K562 (cell line): ENCODE results near the gene ARMC9. TPM values are rescaled to one million over a fixed set of nuclear protein-coding genes. Genes with fewer than 3 reads are reported as not detected.
A peak's percentile ranks its signal among the peaks of the same experiment; 100 is the strongest.
"Not testable (repeated sequence)": the region's sequence is repeated elsewhere in the genome, so short reads cannot be mapped to it uniquely, and the experiment has no call there.

Experiments
- ATAC-seq: fragments of 200-7000 bp; cut with Tn5 transposase; 3 replicates; pipeline ENCODE4 v1.9.1; 2020; ENCODE audit warnings: moderate library complexity
- BruUV-seq: library from RNA; stranded (reverse); fragments of 400-500 nt; replicated peaks from 2 replicates; lab custom pipeline; 2021; lab: Mats Ljungman, UMichigan
- CTCF ChIA-PET: fragments of 300-600 bp; formaldehyde crosslinking; extraction: SDS; loops from one replicate; lab custom pipeline; 2021; ENCODE audit warnings: low intra/inter-chr PET ratio; lab: Yijun Ruan, JAX
- POLR2A ChIA-PET: fragments of 300-600, 350-650 bp; sonication (Branson Sonifier 250); formaldehyde crosslinking; extraction: SDS; loops from one replicate; lab custom pipeline; 2021; ENCODE audit warnings: antibody characterized with exemption, inconsistent platforms; lab: Yijun Ruan, JAX
- DNase-seq, 4 experiments: peaks; one replicate each; pipeline versions ENCODE4 v3.0.0 to v3.0.0-alpha.2; 2011 to 2018; ENCODE audit warnings: low spot score in 3 of 4, mixed read lengths in 3 of 4; ENCODE audit errors: extremely low read depth in 1 of 4
- FAIRE-seq: peaks from 2 replicates; lab custom pipeline; 2011; peaks lifted over from hg19 to GRCh38; lab: Jason Lieb, UNC
- H2AFZ ChIP-seq: 2 replicates; pipeline ENCODE4 v1.6.0; 2011; ENCODE audit warnings: low read depth, low read length, control low read depth, inconsistent platforms
- H3K27ac ChIP-seq: fragments of 200-600 bp; 3 replicates; pipeline ENCODE4 v1.8.0; 2011; ENCODE audit warnings: low read depth, mild to moderate bottlenecking, control low read depth, inconsistent platforms, low read length, moderate library complexity, mixed read lengths; ENCODE audit errors: extremely low read depth
- H3K27me3 ChIP-seq, 2 experiments: fragments of 300-600 bp in 1 of 2; 2 replicates in 1 of 2; 3 replicates in 1 of 2; pipeline versions ENCODE4 v1.6.0 to v1.8.0; 2011; ENCODE audit warnings: inconsistent platforms in 2 of 2, low read length in 2 of 2, mild to moderate bottlenecking in 1 of 2, mixed read lengths in 1 of 2, moderate library complexity in 1 of 2; ENCODE audit not compliant: control insufficient read depth in 2 of 2, insufficient read depth in 2 of 2
- H3K36me3 ChIP-seq: fragments of 300-600 bp; 3 replicates; pipeline ENCODE4 v1.8.0; 2011; ENCODE audit warnings: mild to moderate bottlenecking, low read length, inconsistent platforms; ENCODE audit not compliant: control insufficient read depth, insufficient read depth
- H3K4me1 ChIP-seq, 2 experiments: fragments of 200-600 bp in 1 of 2; replicated peaks in 1 of 2; 2 replicates in 1 of 2; 3 replicates in 1 of 2; pipeline versions ENCODE4 v1.5.1 to v1.8.0; 2011; ENCODE audit warnings: inconsistent platforms in 2 of 2, low read length in 2 of 2, mild to moderate bottlenecking in 1 of 2, mixed read lengths in 1 of 2, moderate library complexity in 1 of 2; ENCODE audit not compliant: control insufficient read depth in 2 of 2, insufficient read depth in 2 of 2
- H3K4me2 ChIP-seq: 2 replicates; pipeline ENCODE4 v1.6.1; 2011; ENCODE audit warnings: low read length, control low read depth, inconsistent platforms, mixed read lengths; ENCODE audit not compliant: insufficient read depth
- H3K4me3 ChIP-seq: fragments of 200-600 bp; sonication (generic), shearing (Covaris generic); 2 replicates; pipeline ENCODE4 v1.5.1; 2016; ENCODE audit warnings: control low read depth, inconsistent platforms
- H3K79me2 ChIP-seq: fragments of 200-600 bp; 3 replicates; pipeline ENCODE4 v1.8.0; 2011; ENCODE audit warnings: low read length, inconsistent platforms; ENCODE audit not compliant: control insufficient read depth, insufficient read depth
- H3K9ac ChIP-seq, 2 experiments: 2 replicates each; pipeline versions ENCODE4 v1.6.0 to v1.6.1; 2011; ENCODE audit warnings: low read depth in 2 of 2, low read length in 2 of 2, control low read depth in 1 of 2, inconsistent platforms in 1 of 2, mild to moderate bottlenecking in 1 of 2, mixed read lengths in 1 of 2; ENCODE audit not compliant: insufficient read depth in 1 of 2
- H3K9me1 ChIP-seq: one replicate; pipeline ENCODE4 v1.6.0; 2011; ENCODE audit warnings: inconsistent platforms, mild to moderate bottlenecking, low read length, moderate library complexity; ENCODE audit not compliant: control insufficient read depth, insufficient read depth
- H3K9me3 ChIP-seq: replicated peaks from 2 replicates; pipeline ENCODE4 v1.5.1; 2011; ENCODE audit warnings: low read depth, low read length, inconsistent platforms; ENCODE audit not compliant: control insufficient read depth, insufficient read depth
- H4K20me1 ChIP-seq: replicated peaks from 2 replicates; pipeline ENCODE4 v1.6.1; 2011; ENCODE audit warnings: low read length, inconsistent platforms, mixed read lengths; ENCODE audit not compliant: control insufficient read depth, insufficient read depth
- RAD21 ChIP-seq, 2 experiments: fragments of 250-450 bp in 1 of 2; fragments of 450-650 bp in 1 of 2; sonication (Bioruptor Pico) in 1 of 2; formaldehyde crosslinking in 1 of 2; IDR thresholded peaks in 1 of 2; conservative IDR thresholded peaks in 1 of 2; 2 replicates each; pipeline versions ENCODE4 v1.4.0 to v1.8.0; 2020 to 2022; ENCODE audit warnings: mild to moderate bottlenecking in 2 of 2, moderate library complexity in 1 of 2
- WGBS: fragments of 100-300 bp; shearing (Covaris generic); methylation state at CpG from one replicate; pipeline ENCODE4 v1.1.6; 2016; ENCODE audit warnings: low coverage, mixed read lengths; ENCODE audit not compliant: insufficient coverage; ENCODE audit errors: missing lambda C conversion rate; 5-methylcytosine and 5-hydroxymethylcytosine counted together
- in situ Hi-C: fragments of 300-500 bp; cut with MboI; formaldehyde crosslinking; loops from 4 replicates; pipeline ENCODE4 v1.15.0; 2018; ENCODE audit warnings: inconsistent platforms, mixed read lengths
- intact Hi-C: fragments of 100-400 bp; cut with micrococcal nuclease; formaldehyde crosslinking; loops from 2 replicates; pipeline ENCODE4 v1.14.2; 2022
- polyA plus RNA-seq, 8 experiments: library from polyadenylated mRNA; depleted of rRNA in 4 of 8; stranded (reverse) in 5 of 8; unstranded in 3 of 8; fragments of >200 nt; fragmentation: Nextera tagmentation in 2 of 8; fragmentation: Illumina TruSeq in 1 of 8; extraction: Ambion mirVana in 2 of 8; extraction: Trizol in 1 of 8; gene quantifications; 2 replicates each; pipeline versions ENCODE4 v1.2.1 to v1.2.3, GENCODE V29; 2011 to 2014; ENCODE audit warnings: inconsistent platforms in 1 of 8, missing spikeins in 1 of 8
- total RNA-seq, 7 experiments: library from RNA; depleted of rRNA in 6 of 7; stranded (reverse); fragments of >200 nt in 6 of 7; fragmentation: Illumina TruSeq in 2 of 7; extraction: Trizol in 2 of 7; gene quantifications; 2 replicates each; pipeline versions ENCODE4 v1.2.1 to v1.2.3, GENCODE V29; 2011 to 2021; ENCODE audit warnings: low replicate concordance in 1 of 7
- TF ChIP-seq, protein P1 (sequence below), 2 experiments: fragments of 450-650 bp; formaldehyde crosslinking in 1 of 2; IDR thresholded peaks; 2 replicates each; pipeline versions ENCODE4 v1.4.0 to v1.6.1; 2014 to 2020; ENCODE audit warnings: mild to moderate bottlenecking in 2 of 2, borderline replicate concordance in 1 of 2, low read depth in 1 of 2
- TF ChIP-seq, protein P2 (sequence below), 3 experiments: IDR thresholded peaks in 2 of 3; conservative IDR thresholded peaks in 1 of 3; 2 replicates each; pipeline ENCODE4 v1.5.1; 2011 to 2012; ENCODE audit warnings: low read length in 3 of 3, mild to moderate bottlenecking in 3 of 3, control low read depth in 2 of 3, improper control_type of control experiment in 1 of 3, inconsistent platforms in 1 of 3, low read depth in 1 of 3, mixed read lengths in 1 of 3, moderate library complexity in 1 of 3; ENCODE audit not compliant: insufficient read depth in 2 of 3

ARMC9 gene
- total and polyA plus RNA-seq, 9 of the 15 experiments (the other 6 are each of a cell fraction or from before 2014, with no cell fraction given) = 0.36 to 2.3 (median 1.1) TPM

DNA sequence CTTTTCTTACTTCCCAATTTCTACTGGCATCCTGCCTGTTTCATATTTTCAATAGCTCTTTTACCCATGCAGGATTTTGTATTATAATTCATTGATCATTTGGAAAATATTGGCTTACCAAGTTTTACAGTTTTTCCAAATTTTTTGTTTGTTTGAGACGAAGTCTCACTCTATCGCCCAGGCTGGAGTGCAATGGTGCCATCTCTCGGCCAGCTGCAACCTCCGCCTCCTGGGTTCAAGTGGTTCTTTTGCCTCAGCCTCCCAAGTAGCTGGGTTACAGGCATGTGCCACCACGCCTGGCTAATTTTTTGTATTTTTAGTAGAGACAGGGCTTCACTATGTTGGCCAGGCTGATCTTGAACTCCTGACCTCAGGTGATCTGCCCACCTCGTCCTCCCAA is 105.8 kb downstream of the ARMC9 start:
- CTCF ChIA-PET = interaction anchor here (1.1 kb wide), 1 partner anchor 200 kb away, joined by 3 read pairs; no protein-coding TSS in a partner anchor
- H3K9me1 ChIP-seq, H4K20me1 ChIP-seq, H2AFZ ChIP-seq, H3K4me3 ChIP-seq, DNase-seq, H3K9me3 ChIP-seq, ATAC-seq, BruUV-seq, POLR2A ChIA-PET, H3K9ac ChIP-seq, H3K4me2 ChIP-seq, in situ Hi-C loops, H3K27ac ChIP-seq, H3K4me1 ChIP-seq, FAIRE-seq, H3K79me2 ChIP-seq, H3K36me3 ChIP-seq: not testable (repeated sequence)
- 1% methylated on average over 6 of the region's 6 CpGs for WGBS
- intact Hi-C loops = loop anchor here (2.0 kb wide), 2 partner anchors 77 to 199 kb away; no protein-coding TSS in a partner anchor
- peak; percentile 32 to 60 for TF ChIP-seq RAD21 (CRISPR knock-in tag; conservative IDR thresholded peaks at IDR 0.05 in 1 of 2, IDR thresholded peaks at IDR 0.05 in 1 of 2)
- TF ChIP-seq, protein P1, sequence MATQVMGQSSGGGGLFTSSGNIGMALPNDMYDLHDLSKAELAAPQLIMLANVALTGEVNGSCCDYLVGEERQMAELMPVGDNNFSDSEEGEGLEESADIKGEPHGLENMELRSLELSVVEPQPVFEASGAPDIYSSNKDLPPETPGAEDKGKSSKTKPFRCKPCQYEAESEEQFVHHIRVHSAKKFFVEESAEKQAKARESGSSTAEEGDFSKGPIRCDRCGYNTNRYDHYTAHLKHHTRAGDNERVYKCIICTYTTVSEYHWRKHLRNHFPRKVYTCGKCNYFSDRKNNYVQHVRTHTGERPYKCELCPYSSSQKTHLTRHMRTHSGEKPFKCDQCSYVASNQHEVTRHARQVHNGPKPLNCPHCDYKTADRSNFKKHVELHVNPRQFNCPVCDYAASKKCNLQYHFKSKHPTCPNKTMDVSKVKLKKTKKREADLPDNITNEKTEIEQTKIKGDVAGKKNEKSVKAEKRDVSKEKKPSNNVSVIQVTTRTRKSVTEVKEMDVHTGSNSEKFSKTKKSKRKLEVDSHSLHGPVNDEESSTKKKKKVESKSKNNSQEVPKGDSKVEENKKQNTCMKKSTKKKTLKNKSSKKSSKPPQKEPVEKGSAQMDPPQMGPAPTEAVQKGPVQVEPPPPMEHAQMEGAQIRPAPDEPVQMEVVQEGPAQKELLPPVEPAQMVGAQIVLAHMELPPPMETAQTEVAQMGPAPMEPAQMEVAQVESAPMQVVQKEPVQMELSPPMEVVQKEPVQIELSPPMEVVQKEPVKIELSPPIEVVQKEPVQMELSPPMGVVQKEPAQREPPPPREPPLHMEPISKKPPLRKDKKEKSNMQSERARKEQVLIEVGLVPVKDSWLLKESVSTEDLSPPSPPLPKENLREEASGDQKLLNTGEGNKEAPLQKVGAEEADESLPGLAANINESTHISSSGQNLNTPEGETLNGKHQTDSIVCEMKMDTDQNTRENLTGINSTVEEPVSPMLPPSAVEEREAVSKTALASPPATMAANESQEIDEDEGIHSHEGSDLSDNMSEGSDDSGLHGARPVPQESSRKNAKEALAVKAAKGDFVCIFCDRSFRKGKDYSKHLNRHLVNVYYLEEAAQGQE (IDR thresholded peaks at IDR 0.05; ENCODE audit: borderline replicate concordance) = peak; percentile 18; the same call in 1 of the 2 replicates
- TF ChIP-seq, protein P1 (CRISPR knock-in tag; IDR thresholded peaks at IDR 0.05; ENCODE audit: low read depth) = not testable (repeated sequence)
- TF ChIP-seq, protein P2, sequence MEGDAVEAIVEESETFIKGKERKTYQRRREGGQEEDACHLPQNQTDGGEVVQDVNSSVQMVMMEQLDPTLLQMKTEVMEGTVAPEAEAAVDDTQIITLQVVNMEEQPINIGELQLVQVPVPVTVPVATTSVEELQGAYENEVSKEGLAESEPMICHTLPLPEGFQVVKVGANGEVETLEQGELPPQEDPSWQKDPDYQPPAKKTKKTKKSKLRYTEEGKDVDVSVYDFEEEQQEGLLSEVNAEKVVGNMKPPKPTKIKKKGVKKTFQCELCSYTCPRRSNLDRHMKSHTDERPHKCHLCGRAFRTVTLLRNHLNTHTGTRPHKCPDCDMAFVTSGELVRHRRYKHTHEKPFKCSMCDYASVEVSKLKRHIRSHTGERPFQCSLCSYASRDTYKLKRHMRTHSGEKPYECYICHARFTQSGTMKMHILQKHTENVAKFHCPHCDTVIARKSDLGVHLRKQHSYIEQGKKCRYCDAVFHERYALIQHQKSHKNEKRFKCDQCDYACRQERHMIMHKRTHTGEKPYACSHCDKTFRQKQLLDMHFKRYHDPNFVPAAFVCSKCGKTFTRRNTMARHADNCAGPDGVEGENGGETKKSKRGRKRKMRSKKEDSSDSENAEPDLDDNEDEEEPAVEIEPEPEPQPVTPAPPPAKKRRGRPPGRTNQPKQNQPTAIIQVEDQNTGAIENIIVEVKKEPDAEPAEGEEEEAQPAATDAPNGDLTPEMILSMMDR (IDR thresholded peaks at IDR 0.05 in 2 of 3, conservative IDR thresholded peaks at IDR 0.05 in 1 of 3; ENCODE audit: insufficient read depth in 2 of 3, low read depth in 1 of 3, low read length in 3 of 3) = peak; percentile 26 to 35 (median 33); a peak in 2 of 6 replicates
- H3K27me3 ChIP-seq = peaks cover 9 to 24% of the 10 kb centered on the region in 2 experiments; a peak in 3 of 5 replicates
